SU-DHL-6 (cell line): ENCODE results near the gene SPARC.

Source experiments
- H2AFZ ChIP-seq: fragments of 200-600 bp; sonication (generic); 2 replicates; pipeline ENCODE4 v1.6.1; 2014; ENCODE audit warnings: low read depth, mild to moderate bottlenecking, moderate library complexity, mixed read lengths, antibody characterized with exemption, low read length; ENCODE audit not compliant: severe bottlenecking
- H3F3A ChIP-seq: fragments of 200-600 bp; shearing (Covaris generic); 2 replicates; pipeline ENCODE4 v1.6.0; 2016; ENCODE audit warnings: antibody characterized with exemption, mild to moderate bottlenecking; ENCODE audit not compliant: insufficient read depth
- H3K27ac ChIP-seq: fragments of 200-600 bp; sonication (generic); 2 replicates; pipeline ENCODE4 v1.5.1; 2016; ENCODE audit warnings: low read depth, mild to moderate bottlenecking, low read length, moderate library complexity, mixed read lengths
- H3K27me3 ChIP-seq: fragments of 200-600 bp; sonication (generic), shearing (Covaris generic); 2 replicates; pipeline ENCODE4 v1.6.0; 2014; ENCODE audit warnings: mild to moderate bottlenecking, low read length
- H3K36me3 ChIP-seq: fragments of 200-600 bp; sonication (generic); 2 replicates; pipeline ENCODE4 v1.6.1; 2014; ENCODE audit warnings: mild to moderate bottlenecking, low read length, mixed read lengths
- H3K4me2 ChIP-seq: fragments of 300-600, 200-600 bp; shearing (Covaris generic), sonication (generic); 2 replicates; pipeline ENCODE4 v1.6.0; 2014; ENCODE audit warnings: low read length, low read depth, mild to moderate bottlenecking; ENCODE audit not compliant: poor library complexity, severe bottlenecking
- H3K4me3 ChIP-seq: fragments of 200-600 bp; sonication (generic); 2 replicates; pipeline ENCODE4 v1.5.1; 2014; ENCODE audit warnings: antibody characterized with exemption, low read length, mild to moderate bottlenecking, mixed read lengths; ENCODE audit not compliant: insufficient read depth, poor library complexity, severe bottlenecking
- H3K79me2 ChIP-seq: fragments of 200-600 bp; sonication (generic); 2 replicates; pipeline ENCODE4 v1.6.1; 2014; ENCODE audit warnings: mild to moderate bottlenecking, low read length, moderate library complexity; ENCODE audit not compliant: insufficient read depth
- H3K9ac ChIP-seq: fragments of 200-600 bp; sonication (generic); 2 replicates; pipeline ENCODE4 v1.7.0; 2014; ENCODE audit warnings: mild to moderate bottlenecking, low read length
- H3K9me2 ChIP-seq: fragments of 200-600 bp; sonication (generic); replicated peaks from 2 replicates; pipeline ENCODE4 v1.6.1; 2014; ENCODE audit warnings: low read length; ENCODE audit not compliant: insufficient read depth
- H3K9me3 ChIP-seq: fragments of 200-600 bp; sonication (generic); 2 replicates; pipeline ENCODE4 v1.6.1; 2014; ENCODE audit warnings: low read length, mixed read lengths; ENCODE audit not compliant: insufficient read depth
- H4K20me1 ChIP-seq: fragments of 200-600 bp; sonication (generic); 2 replicates; pipeline ENCODE4 v1.6.1; 2014; ENCODE audit warnings: low read depth, mild to moderate bottlenecking, antibody characterized with exemption, low read length, moderate library complexity, mixed read lengths
- EZH2phosphoT487 ChIP-seq: fragments of 200-600 bp; sonication (generic), shearing (Covaris generic); conservative IDR thresholded peaks from 2 replicates; pipeline ENCODE4 v1.6.1; 2018; ENCODE audit warnings: mild to moderate bottlenecking, antibody characterized with exemption, low read length, moderate library complexity, mixed read lengths
- TF ChIP-seq, protein P1 (sequence below): fragments of 200-600 bp; sonication (generic); IDR thresholded peaks from one replicate; pipeline ENCODE4 v1.5.1; 2017; ENCODE audit warnings: antibody characterized with exemption, mild to moderate bottlenecking, low read length, moderate library complexity; ENCODE audit not compliant: insufficient read depth, poor library complexity, severe bottlenecking

SPARC gene

DNA sequence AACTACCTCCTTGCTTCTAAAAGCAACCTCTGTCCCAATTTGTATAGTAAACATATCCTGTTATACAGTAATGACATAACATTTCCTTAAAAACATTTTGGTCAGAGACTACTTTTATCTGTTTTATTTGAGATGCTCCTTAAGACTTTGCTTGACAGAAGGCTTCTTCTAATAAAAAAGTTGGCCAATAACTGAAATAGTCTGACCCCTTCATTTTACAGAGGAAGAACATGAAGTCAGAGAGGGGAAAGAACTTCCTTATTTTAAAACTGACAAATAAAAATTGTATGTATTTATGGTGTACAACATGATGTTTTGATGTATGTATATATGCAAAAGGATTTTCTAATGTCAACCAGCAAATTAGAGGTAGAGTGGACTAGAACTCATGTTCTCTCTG lies 35.8 kb upstream of the SPARC start:
- Histone ChIP-seq H4K20me1 (no peaks in the 10 kb centered on the region), H3K36me3 (no peaks in the 10 kb centered on the region), H3K9me3 (no peaks in the 10 kb centered on the region), H3K27ac (no peak overlapping the region), H2AFZ (no peak overlapping the region), H3F3A (no peaks in the 10 kb centered on the region), H3K9me2 (no peaks in the 10 kb centered on the region), H3K27me3 (no peaks in the 10 kb centered on the region), H3K4me2 (no peak overlapping the region), H3K79me2 (no peaks in the 10 kb centered on the region), H3K4me3 (no peak overlapping the region), H3K9ac (no peak overlapping the region)
- TF ChIP-seq, protein P1, sequence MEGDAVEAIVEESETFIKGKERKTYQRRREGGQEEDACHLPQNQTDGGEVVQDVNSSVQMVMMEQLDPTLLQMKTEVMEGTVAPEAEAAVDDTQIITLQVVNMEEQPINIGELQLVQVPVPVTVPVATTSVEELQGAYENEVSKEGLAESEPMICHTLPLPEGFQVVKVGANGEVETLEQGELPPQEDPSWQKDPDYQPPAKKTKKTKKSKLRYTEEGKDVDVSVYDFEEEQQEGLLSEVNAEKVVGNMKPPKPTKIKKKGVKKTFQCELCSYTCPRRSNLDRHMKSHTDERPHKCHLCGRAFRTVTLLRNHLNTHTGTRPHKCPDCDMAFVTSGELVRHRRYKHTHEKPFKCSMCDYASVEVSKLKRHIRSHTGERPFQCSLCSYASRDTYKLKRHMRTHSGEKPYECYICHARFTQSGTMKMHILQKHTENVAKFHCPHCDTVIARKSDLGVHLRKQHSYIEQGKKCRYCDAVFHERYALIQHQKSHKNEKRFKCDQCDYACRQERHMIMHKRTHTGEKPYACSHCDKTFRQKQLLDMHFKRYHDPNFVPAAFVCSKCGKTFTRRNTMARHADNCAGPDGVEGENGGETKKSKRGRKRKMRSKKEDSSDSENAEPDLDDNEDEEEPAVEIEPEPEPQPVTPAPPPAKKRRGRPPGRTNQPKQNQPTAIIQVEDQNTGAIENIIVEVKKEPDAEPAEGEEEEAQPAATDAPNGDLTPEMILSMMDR = no peak
- TF ChIP-seq EZH2phosphoT487 = no peak

DNA sequence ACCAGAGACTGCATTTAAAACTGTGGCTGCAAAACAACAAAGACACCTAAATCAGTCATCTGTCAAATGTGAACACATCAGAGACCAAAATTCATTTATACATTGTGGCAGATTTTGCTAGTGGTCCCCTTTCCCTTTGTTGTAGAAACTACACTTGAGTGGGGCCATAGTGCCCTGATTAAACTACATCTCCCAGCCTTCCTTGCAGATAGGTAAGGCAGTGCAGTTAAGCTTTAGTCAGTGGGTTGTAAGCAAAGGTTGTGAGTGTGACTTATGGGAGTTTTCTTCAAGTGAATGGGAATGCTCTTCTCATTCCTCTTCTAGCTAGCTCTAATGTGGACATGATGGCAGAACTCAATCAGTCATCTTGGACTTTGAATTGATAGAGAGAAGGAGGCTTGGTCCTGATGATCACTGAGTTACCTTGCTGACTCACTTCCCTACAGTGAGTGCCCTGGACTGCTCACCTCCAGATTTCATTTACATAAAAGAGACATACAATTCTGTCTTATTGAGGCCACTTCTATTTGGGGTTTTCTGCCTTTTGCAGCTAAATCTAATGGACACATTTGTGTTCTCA lies 35.2 kb upstream of the SPARC start:
- H3K9ac ChIP-seq = no peak overlapping the region
- H3K9me2 ChIP-seq = no peaks in the 10 kb centered on the region
- H3K36me3 ChIP-seq = no peaks in the 10 kb centered on the region
- H3K27ac ChIP-seq = peak overlapping the region; percentile 53
- TF ChIP-seq EZH2phosphoT487 = no peak
- H3K9me3 ChIP-seq = no peaks in the 10 kb centered on the region
- H2AFZ ChIP-seq = no peak overlapping the region
- H3K4me2 ChIP-seq = peak overlapping the region; percentile 12
- H3F3A ChIP-seq = no peaks in the 10 kb centered on the region
- H3K4me3 ChIP-seq = no peak overlapping the region
- no peaks in the 10 kb centered on the region for H3K27me3 ChIP-seq
- no peaks in the 10 kb centered on the region for H4K20me1 ChIP-seq
- H3K79me2 ChIP-seq = no peaks in the 10 kb centered on the region

DNA sequence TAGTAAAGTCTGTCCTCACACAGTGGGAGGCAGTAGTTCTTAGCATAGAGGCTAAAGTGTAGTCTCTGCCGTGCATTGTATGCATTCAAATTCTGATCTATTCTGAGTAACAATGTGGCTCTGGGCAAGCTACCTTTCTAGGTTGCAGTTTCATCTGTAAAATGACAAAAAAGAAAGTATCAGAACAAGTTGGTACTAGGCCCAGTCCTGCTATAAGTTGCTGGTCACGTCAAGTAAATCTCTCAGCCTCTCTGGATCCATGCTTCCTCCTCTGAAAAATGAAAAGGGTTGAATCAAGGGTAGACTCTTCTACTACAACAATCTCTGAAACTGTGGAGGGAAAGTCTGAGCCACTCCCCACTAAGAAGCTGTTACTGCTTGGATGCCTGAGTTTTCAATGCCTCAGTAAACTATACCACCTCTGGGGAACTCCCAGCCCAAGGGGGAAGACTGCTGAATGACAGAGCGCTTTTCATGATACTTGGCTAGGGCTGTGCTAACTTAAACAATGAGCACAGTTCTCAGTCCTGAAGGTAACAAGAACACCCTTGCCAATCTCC lies 34.5 kb upstream of the SPARC start:
- no peaks in the 10 kb centered on the region for H3K36me3 ChIP-seq
- TF ChIP-seq, protein P1 = no peak
- TF ChIP-seq EZH2phosphoT487 = no peak
- H3K9ac ChIP-seq = no peak overlapping the region
- no peak overlapping the region for H3K4me3 ChIP-seq
- no peaks in the 10 kb centered on the region for H4K20me1 ChIP-seq
- H3K27me3 ChIP-seq = no peaks in the 10 kb centered on the region
- H3K4me2 ChIP-seq = peak overlapping the region; percentile 12
- H3K9me2 ChIP-seq = no peaks in the 10 kb centered on the region
- no peak overlapping the region for H2AFZ ChIP-seq
- H3F3A ChIP-seq = no peaks in the 10 kb centered on the region
- no peaks in the 10 kb centered on the region for H3K9me3 ChIP-seq
- H3K27ac ChIP-seq = peak overlapping the region; percentile 53
- no peaks in the 10 kb centered on the region for H3K79me2 ChIP-seq

DNA sequence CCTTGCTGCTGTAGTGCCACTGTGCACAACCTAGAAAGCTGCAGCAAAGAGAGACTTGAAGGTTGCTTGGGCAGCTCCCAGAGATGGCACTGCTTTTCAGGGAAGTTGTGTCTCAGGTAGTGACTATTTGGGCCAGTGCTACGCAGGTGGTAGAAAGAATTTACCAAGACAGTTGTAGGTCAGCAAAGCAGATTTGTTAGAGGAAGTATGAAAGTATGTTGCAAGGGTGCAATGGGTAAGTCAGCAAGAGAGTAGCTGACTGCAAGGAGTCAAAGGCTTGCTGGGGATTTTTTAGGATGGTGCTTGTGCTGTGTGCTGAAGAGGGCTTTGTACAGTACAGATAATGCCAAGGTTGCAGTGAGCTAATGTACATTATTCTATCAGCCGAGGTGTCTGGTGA lies 33.5 kb upstream of the SPARC start:
- Histone ChIP-seq H3K9me3 (no peaks in the 10 kb centered on the region), H3K27me3 (no peaks in the 10 kb centered on the region), H3K4me2 (no peak overlapping the region), H3K79me2 (no peaks in the 10 kb centered on the region), H3K9me2 (no peaks in the 10 kb centered on the region), H4K20me1 (no peaks in the 10 kb centered on the region), H2AFZ (no peak overlapping the region), H3K36me3 (no peaks in the 10 kb centered on the region), H3K27ac (no peak overlapping the region), H3F3A (no peaks in the 10 kb centered on the region), H3K9ac (no peak overlapping the region), H3K4me3 (no peak overlapping the region)
- TF ChIP-seq, protein P1 = no peak
- TF ChIP-seq EZH2phosphoT487 = no peak
